ENCODE measurements around the gene MMP25. TPM values are rescaled to one million over a fixed set of nuclear protein-coding genes. Genes with fewer than 3 reads are reported as not detected.

The MMP25 gene
- total RNA-seq, 1 experiment from 2014 or later, result 0.51 TPM

DNA sequence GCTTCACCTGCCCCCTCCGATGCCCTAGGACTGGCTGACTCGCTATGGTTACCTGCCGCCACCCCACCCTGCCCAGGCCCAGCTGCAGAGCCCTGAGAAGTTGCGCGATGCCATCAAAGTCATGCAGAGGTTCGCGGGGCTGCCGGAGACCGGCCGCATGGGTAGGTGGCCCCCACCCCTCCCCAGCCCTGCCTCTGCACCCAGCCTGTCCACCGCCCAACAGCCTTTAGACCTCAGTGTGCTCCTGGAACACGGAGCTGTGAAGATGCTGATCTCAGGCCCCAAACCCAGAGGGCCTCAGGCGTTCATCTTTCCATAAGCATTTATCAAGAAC, 993 bp downstream of the MMP25 start:
- H3K36me3 ChIP-seq (ENCODE audit: low read depth, low read length), result no peaks in the 10 kb centered on the region
- no peak overlapping the region for H3K4me2 ChIP-seq (ENCODE audit: low read length)
- H4K20me1 ChIP-seq (ENCODE audit: low read length), result no peaks in the 10 kb centered on the region
- ATAC-seq, result no peak
- peaks cover 3% of the 10 kb centered on the region; the same call in 1 of the 2 replicates for H3K27me3 ChIP-seq (ENCODE audit: low read length)
- H3K79me2 ChIP-seq (ENCODE audit: low read length), result no peaks in the 10 kb centered on the region
- H3K4me3 ChIP-seq (ENCODE audit: low read length), result no peak overlapping the region
- H3K27ac ChIP-seq (ENCODE audit: low read length), result no peak overlapping the region
- H3K4me1 ChIP-seq (ENCODE audit: insufficient read depth, low read length), result no peaks in the 10 kb centered on the region
- no peaks in the 10 kb centered on the region for H3K9me3 ChIP-seq (ENCODE audit: low read length)
- no peaks in the 10 kb centered on the region for H3F3A ChIP-seq (ENCODE audit: low read length, unreplicated experiment)
- intact Hi-C loops (cut with micrococcal nuclease), result no loop called here
- no peaks in the 10 kb centered on the region for H3K9me2 ChIP-seq (replicated peaks; ENCODE audit: low read length)
- ChIA-PET CTCF (interaction anchor here (1.0 kb wide), 1 partner anchor 16 kb away, joined by 3 read pairs; no protein-coding TSS in a partner anchor), POLR2A (ENCODE audit: unreplicated experiment) (interaction anchor here (0.7 kb wide), 1 partner anchor 28 kb away, joined by 17 read pairs; no protein-coding TSS in a partner anchor)
- H2AFZ ChIP-seq (ENCODE audit: low read length), result no peak overlapping the region
- no TSS peak for BruUV-seq (replicated peaks)
- H3K9ac ChIP-seq (ENCODE audit: low read length), result no peak overlapping the region
- TF ChIP-seq EZH2phosphoT487 (IDR thresholded peaks at IDR 0.05; ENCODE audit: borderline replicate concordance, low read length), result no peak
- no peak for TF ChIP-seq CTCF (conservative IDR thresholded peaks at IDR 0.05; ENCODE audit: low read depth, low read length)
- no peak for TF ChIP-seq EZH2 (IDR thresholded peaks at IDR 0.05; ENCODE audit: low read length, unreplicated experiment)
- no peak for DNase-seq

DNA sequence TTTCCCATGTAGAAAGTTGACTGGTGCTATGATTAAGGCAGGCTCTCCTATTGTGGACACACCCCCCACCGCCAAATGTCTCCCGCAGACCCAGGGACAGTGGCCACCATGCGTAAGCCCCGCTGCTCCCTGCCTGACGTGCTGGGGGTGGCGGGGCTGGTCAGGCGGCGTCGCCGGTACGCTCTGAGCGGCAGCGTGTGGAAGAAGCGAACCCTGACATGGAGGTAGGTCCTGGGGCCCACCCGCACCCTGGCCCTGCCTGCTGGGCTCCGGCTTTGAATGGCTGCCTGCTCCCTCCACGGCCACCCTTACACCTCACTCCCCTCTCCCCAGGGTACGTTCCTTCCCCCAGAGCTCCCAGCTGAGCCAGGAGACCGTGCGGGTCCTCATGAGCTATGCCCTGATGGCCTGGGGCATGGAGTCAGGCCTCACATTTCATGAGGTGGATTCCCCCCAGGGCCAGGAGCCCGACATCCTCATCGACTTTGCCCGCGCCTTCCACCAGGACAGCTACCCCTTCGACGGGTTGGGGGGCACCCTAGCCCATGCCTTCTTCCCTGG, 3.6 kb downstream of the MMP25 start:
- ChIA-PET CTCF (no interaction called here), POLR2A (ENCODE audit: unreplicated experiment) (no interaction called here)
- Histone ChIP-seq H3K4me3 (ENCODE audit: low read length) (no peak overlapping the region), H3F3A (ENCODE audit: low read length, unreplicated experiment) (no peaks in the 10 kb centered on the region), H4K20me1 (ENCODE audit: low read length) (no peaks in the 10 kb centered on the region), H3K9me3 (ENCODE audit: low read length) (no peaks in the 10 kb centered on the region), H2AFZ (ENCODE audit: low read length) (no peak overlapping the region), H3K4me1 (ENCODE audit: insufficient read depth, low read length) (no peaks in the 10 kb centered on the region), H3K36me3 (ENCODE audit: low read depth, low read length) (no peaks in the 10 kb centered on the region), H3K79me2 (ENCODE audit: low read length) (no peaks in the 10 kb centered on the region), H3K9me2 (replicated peaks; ENCODE audit: low read length) (no peaks in the 10 kb centered on the region), H3K9ac (ENCODE audit: low read length) (no peak overlapping the region), H3K27me3 (ENCODE audit: low read length) (peaks cover 3% of the 10 kb centered on the region; the same call in 1 of the 2 replicates), H3K4me2 (ENCODE audit: low read length) (no peak overlapping the region), H3K27ac (ENCODE audit: low read length) (no peak overlapping the region)
- no peak for ATAC-seq
- DNase-seq, result no peak
- BruUV-seq (replicated peaks), result no TSS peak
- TF ChIP-seq EZH2phosphoT487 (IDR thresholded peaks at IDR 0.05; ENCODE audit: borderline replicate concordance, low read length) (no peak), EZH2 (IDR thresholded peaks at IDR 0.05; ENCODE audit: low read length, unreplicated experiment) (no peak), CTCF (conservative IDR thresholded peaks at IDR 0.05; ENCODE audit: low read depth, low read length) (no peak)
- intact Hi-C loops (cut with micrococcal nuclease), result no loop called here

DNA sequence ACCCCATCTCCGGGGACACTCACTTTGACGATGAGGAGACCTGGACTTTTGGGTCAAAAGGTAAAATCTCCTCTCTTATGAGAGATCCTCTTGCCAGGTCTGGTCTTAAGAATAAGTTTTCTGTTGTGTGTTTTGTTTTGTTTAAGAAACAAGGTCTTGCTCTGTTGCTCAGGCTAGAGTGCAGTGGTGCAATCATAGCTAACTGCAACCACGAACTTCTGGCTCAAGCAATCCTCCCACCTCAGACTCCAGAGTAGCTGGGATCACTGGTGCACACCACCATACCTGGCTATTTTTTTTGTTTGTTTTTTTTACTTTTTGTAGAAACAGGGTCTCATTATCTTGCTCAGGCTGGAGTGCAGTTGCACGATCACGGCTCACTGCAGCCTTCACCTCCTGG, 4.1 kb downstream of the MMP25 start:
- no peaks in the 10 kb centered on the region for H3K9me2 ChIP-seq (replicated peaks; ENCODE audit: low read length)
- TF ChIP-seq EZH2 (IDR thresholded peaks at IDR 0.05; ENCODE audit: low read length, unreplicated experiment) (no peak), CTCF (conservative IDR thresholded peaks at IDR 0.05; ENCODE audit: low read depth, low read length) (no peak), EZH2phosphoT487 (IDR thresholded peaks at IDR 0.05; ENCODE audit: borderline replicate concordance, low read length) (no peak)
- H3K4me3 ChIP-seq (ENCODE audit: low read length), result no peak overlapping the region
- H3K36me3 ChIP-seq (ENCODE audit: low read depth, low read length), result no peaks in the 10 kb centered on the region
- no peaks in the 10 kb centered on the region for H3F3A ChIP-seq (ENCODE audit: low read length, unreplicated experiment)
- ChIA-PET CTCF (no interaction called here), POLR2A (ENCODE audit: unreplicated experiment) (no interaction called here)
- no TSS peak for BruUV-seq (replicated peaks)
- no peak overlapping the region for H3K9ac ChIP-seq (ENCODE audit: low read length)
- intact Hi-C loops (cut with micrococcal nuclease), result no loop called here
- no peaks in the 10 kb centered on the region for H4K20me1 ChIP-seq (ENCODE audit: low read length)
- H3K79me2 ChIP-seq (ENCODE audit: low read length), result no peaks in the 10 kb centered on the region
- ATAC-seq (no peak), DNase-seq (no peak)
- no peaks in the 10 kb centered on the region for H3K4me1 ChIP-seq (ENCODE audit: insufficient read depth, low read length)
- H3K27ac ChIP-seq (ENCODE audit: low read length), result no peak overlapping the region
- no peaks in the 10 kb centered on the region for H3K9me3 ChIP-seq (ENCODE audit: low read length)
- no peak overlapping the region for H2AFZ ChIP-seq (ENCODE audit: low read length)
- peaks cover 3% of the 10 kb centered on the region; the same call in 1 of the 2 replicates for H3K27me3 ChIP-seq (ENCODE audit: low read length)
- no peak overlapping the region for H3K4me2 ChIP-seq (ENCODE audit: low read length)

Measured in PC-3 (cell line).